H9 (cell line): Measurements from ENCODE around the gene PRR20G. TPM values are rescaled to one million over a fixed set of nuclear protein-coding genes. Genes with fewer than 3 reads are reported as not detected.

Experiments used
- DNase-seq: peaks from one replicate; pipeline ENCODE4 v3.0.0-alpha.2; 2017
- H2AFZ ChIP-seq: one replicate; pipeline ENCODE4 v1.6.1; 2013; ENCODE audit warnings: mild to moderate bottlenecking, low read length, control low read depth, moderate library complexity
- H2AK5ac ChIP-seq: 2 replicates; pipeline ENCODE4 v1.6.1; 2013; ENCODE audit warnings: low read length, control low read depth, mixed read lengths; ENCODE audit not compliant: insufficient read length
- H2BK120ac ChIP-seq: one replicate; pipeline ENCODE4 v1.6.1; 2013; ENCODE audit warnings: low read depth, mild to moderate bottlenecking, low read length, control low read depth, inconsistent platforms; ENCODE audit not compliant: poor library complexity, severe bottlenecking
- H2BK12ac ChIP-seq: 2 replicates; pipeline ENCODE4 v1.6.1; 2013; ENCODE audit warnings: low read length, control low read depth, mixed read lengths, low read depth; ENCODE audit not compliant: insufficient read length
- H2BK15ac ChIP-seq: 2 replicates; pipeline ENCODE4 v1.6.1; 2013; ENCODE audit warnings: low read depth, low read length, control low read depth
- H2BK20ac ChIP-seq: one replicate; pipeline ENCODE4 v1.6.1; 2013; ENCODE audit warnings: low read depth, mild to moderate bottlenecking, low read length, control low read depth, inconsistent platforms; ENCODE audit not compliant: poor library complexity, severe bottlenecking
- H2BK5ac ChIP-seq: 2 replicates; pipeline ENCODE4 v1.6.1; 2013; ENCODE audit warnings: low read length, control low read depth, mixed read lengths; ENCODE audit not compliant: insufficient read length
- H3K14ac ChIP-seq: 2 replicates; pipeline ENCODE4 v1.6.1; 2013; ENCODE audit warnings: low read length, control low read depth; ENCODE audit not compliant: insufficient read depth
- H3K18ac ChIP-seq: 2 replicates; pipeline ENCODE4 v1.6.1; 2013; ENCODE audit warnings: low read depth, mild to moderate bottlenecking, mixed read lengths, low read length, control low read depth; ENCODE audit not compliant: insufficient read length
- H3K23ac ChIP-seq: 2 replicates; pipeline ENCODE4 v1.6.1; 2013; ENCODE audit warnings: low read length, control low read depth, mixed read lengths, low read depth; ENCODE audit not compliant: insufficient read length
- H3K23me2 ChIP-seq: 2 replicates; pipeline ENCODE4 v1.6.1; 2013; ENCODE audit warnings: low read depth, mild to moderate bottlenecking, mixed read lengths, low read length, control low read depth; ENCODE audit not compliant: insufficient read length, poor library complexity, severe bottlenecking
- H3K27ac ChIP-seq: 2 replicates; pipeline ENCODE4 v1.5.1; 2013; ENCODE audit warnings: low read length, control low read depth, mixed read lengths, low read depth; ENCODE audit not compliant: insufficient read length
- H3K27me3 ChIP-seq: 2 replicates; pipeline ENCODE4 v1.6.1; 2013; ENCODE audit warnings: low read length, control low read depth, inconsistent platforms; ENCODE audit not compliant: insufficient read depth
- H3K4ac ChIP-seq: 2 replicates; pipeline ENCODE4 v1.6.1; 2013; ENCODE audit warnings: low read depth, mild to moderate bottlenecking, control low read depth, inconsistent platforms, low read length, moderate library complexity
- H3K4me1 ChIP-seq: 2 replicates; pipeline ENCODE4 v1.6.1; 2013; ENCODE audit warnings: low read length, control low read depth, inconsistent platforms; ENCODE audit not compliant: insufficient read depth
- H3K4me2 ChIP-seq: 2 replicates; pipeline ENCODE4 v1.6.1; 2013; ENCODE audit warnings: low read length, control low read depth, mixed read lengths; ENCODE audit not compliant: insufficient read length, insufficient read depth
- H3K56ac ChIP-seq: 2 replicates; pipeline ENCODE4 v1.6.1; 2013; ENCODE audit warnings: low read depth, mild to moderate bottlenecking, mixed read lengths, low read length, control low read depth; ENCODE audit not compliant: insufficient read length
- H3K79me1 ChIP-seq: 2 replicates; pipeline ENCODE4 v1.6.1; 2013; ENCODE audit warnings: low read depth, mild to moderate bottlenecking, moderate library complexity, low read length, control low read depth, inconsistent platforms; ENCODE audit not compliant: insufficient read depth, poor library complexity, severe bottlenecking
- H3K79me2 ChIP-seq: 2 replicates; pipeline ENCODE4 v1.6.1; 2013; ENCODE audit warnings: low read length, control low read depth, inconsistent platforms; ENCODE audit not compliant: insufficient read depth
- H3K9ac ChIP-seq: 2 replicates; pipeline ENCODE4 v1.6.1; 2013; ENCODE audit warnings: low read length, control low read depth, mixed read lengths; ENCODE audit not compliant: insufficient read length; ENCODE audit errors: extremely low read depth
- H3K9me3 ChIP-seq: one replicate; pipeline ENCODE4 v1.6.1; 2013; ENCODE audit warnings: low read depth, low read length, inconsistent platforms; ENCODE audit not compliant: control insufficient read depth
- H3T11ph ChIP-seq: one replicate; pipeline ENCODE4 v1.6.1; 2013; ENCODE audit warnings: mild to moderate bottlenecking, low read length, control low read depth, inconsistent platforms
- H4K20me1 ChIP-seq: one replicate; pipeline ENCODE4 v1.6.1; 2013; ENCODE audit not compliant: control insufficient read depth, insufficient read length, insufficient read depth
- H4K5ac ChIP-seq: 2 replicates; pipeline ENCODE4 v1.6.1; 2013; ENCODE audit warnings: low read depth, mild to moderate bottlenecking, mixed read lengths, low read length, control low read depth; ENCODE audit not compliant: insufficient read length
- H4K8ac ChIP-seq: replicated peaks from 2 replicates; pipeline ENCODE4 v1.6.1; 2013; ENCODE audit warnings: low read length, control low read depth, mixed read lengths, low read depth; ENCODE audit not compliant: insufficient read length
- H4K91ac ChIP-seq: 2 replicates; pipeline ENCODE4 v1.6.1; 2013; ENCODE audit warnings: low read depth, mild to moderate bottlenecking, moderate library complexity, mixed read lengths, low read length, control low read depth; ENCODE audit not compliant: insufficient read length
- H3K27ac Mint-ChIP-seq, 3 experiments: 2 replicates in 2 of 3; 3 replicates in 1 of 3; pipeline ENCODE4 v1.8.0; 2020 to 2021; ENCODE audit warnings: mixed read lengths in 3 of 3, mild to moderate bottlenecking in 1 of 3, moderate library complexity in 1 of 3
- H3K27me3 Mint-ChIP-seq: 2 replicates; pipeline ENCODE4 v1.8.0; 2021; ENCODE audit warnings: low read depth, mild to moderate bottlenecking, moderate library complexity, mixed read lengths
- H3K36me3 Mint-ChIP-seq, 3 experiments: 2 replicates in 2 of 3; 3 replicates in 1 of 3; pipeline ENCODE4 v1.8.0; 2020 to 2021; ENCODE audit warnings: low read depth in 3 of 3, mixed read lengths in 3 of 3; ENCODE audit not compliant: insufficient read depth in 1 of 3
- H3K4me1 Mint-ChIP-seq, 2 experiments: 2 replicates each; pipeline ENCODE4 v1.8.0; 2020; ENCODE audit warnings: mixed read lengths in 2 of 2
- H3K4me3 Mint-ChIP-seq, 2 experiments: 2 replicates in 1 of 2; 3 replicates in 1 of 2; pipeline ENCODE4 v1.8.0; 2020 to 2021; ENCODE audit warnings: mild to moderate bottlenecking in 2 of 2, mixed read lengths in 2 of 2, moderate library complexity in 1 of 2
- H3K9me3 Mint-ChIP-seq, 2 experiments: 2 replicates in 1 of 2; 3 replicates in 1 of 2; pipeline ENCODE4 v1.8.0; 2020; ENCODE audit warnings: mild to moderate bottlenecking in 2 of 2, mixed read lengths in 2 of 2, moderate library complexity in 1 of 2
- CTCF ChIP-seq: fragments of 200-600 bp; sonication (generic); conservative IDR thresholded peaks from 3 replicates; pipeline ENCODE4 v1.8.0; 2021; ENCODE audit warnings: antibody characterized with exemption, mild to moderate bottlenecking
- total RNA-seq: library from RNA; stranded (reverse); gene quantifications from 2 replicates; pipeline ENCODE4 v1.2.1, GENCODE V29; 2021

PRR20G gene
- total RNA-seq, 1 experiment from 2014 or later = 0.35 TPM

DNA sequence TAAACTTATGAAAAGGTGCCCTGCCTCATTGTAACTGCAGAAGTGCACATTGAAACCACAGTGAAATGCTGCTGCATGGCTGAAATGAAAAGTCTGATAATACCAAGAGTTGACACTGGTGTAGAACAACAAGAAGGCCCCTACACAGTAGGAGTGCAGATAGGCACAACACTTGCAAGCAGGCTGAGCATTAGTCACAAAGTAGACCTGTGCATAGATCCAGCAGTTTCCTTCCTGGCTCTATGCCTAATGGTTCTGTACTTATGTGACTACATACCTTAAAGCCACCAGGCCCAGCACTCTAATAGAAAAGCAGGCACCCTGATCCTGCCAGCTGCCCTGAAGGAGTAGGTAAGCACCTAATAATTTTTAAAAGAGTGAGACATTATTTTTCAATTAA lies 53.1 kb downstream of the PRR20G start:
- no peak overlapping the region for H2BK120ac ChIP-seq
- H4K5ac ChIP-seq = no peak overlapping the region
- no peak overlapping the region for H3K27ac Mint-ChIP-seq
- H2BK5ac ChIP-seq = no peak overlapping the region
- no peak overlapping the region for H3K14ac ChIP-seq
- H2BK15ac ChIP-seq = no peak overlapping the region
- H3K18ac ChIP-seq = no peak overlapping the region
- no peak overlapping the region for H2AFZ ChIP-seq
- H4K91ac ChIP-seq = no peak overlapping the region
- H3T11ph ChIP-seq = no peak overlapping the region
- H3K4me2 ChIP-seq = no peak overlapping the region
- H3K4me3 Mint-ChIP-seq = no peak overlapping the region
- H4K8ac ChIP-seq = no peak overlapping the region
- peaks cover 4% of the 10 kb centered on the region for H3K27me3 Mint-ChIP-seq
- no peaks in the 10 kb centered on the region for H3K79me2 ChIP-seq
- no peaks in the 10 kb centered on the region for H3K4me1 ChIP-seq
- no peak for TF ChIP-seq CTCF
- no peak overlapping the region for H2BK20ac ChIP-seq
- H3K36me3 Mint-ChIP-seq = peaks cover 0 to 3% (median 2%) of the 10 kb centered on the region in 3 experiments; a peak in 3 of 7 replicates
- no peak for DNase-seq
- no peak overlapping the region for H3K56ac ChIP-seq
- H3K27me3 ChIP-seq = no peaks in the 10 kb centered on the region
- no peaks in the 10 kb centered on the region for H4K20me1 ChIP-seq
- no peak overlapping the region for H2AK5ac ChIP-seq
- no peaks in the 10 kb centered on the region for H3K9me3 ChIP-seq
- no peak overlapping the region for H3K9ac ChIP-seq
- H3K23me2 ChIP-seq = no peaks in the 10 kb centered on the region
- H3K27ac ChIP-seq = no peak overlapping the region
- no peak overlapping the region for H2BK12ac ChIP-seq
- H3K4ac ChIP-seq = no peak overlapping the region
- no peak overlapping the region for H3K23ac ChIP-seq
- H3K4me1 Mint-ChIP-seq = no peaks in the 10 kb centered on the region
- peaks cover 6 to 14% of the 10 kb centered on the region in 2 experiments for H3K9me3 Mint-ChIP-seq
- H3K79me1 ChIP-seq = no peaks in the 10 kb centered on the region

Other genes with a start within 250 kb of the PRR20G start
- not detected in 2 replicates for gene PRR23E, start 94.9 kb downstream of the PRR20G start, total RNA-seq